Astrocyte (in vitro differentiated cells and primary cell): ENCODE measurements around the gene ALDH3A1.

Source experiments
- CTCF ChIP-seq: IDR thresholded peaks from 2 replicates; pipeline ENCODE4 v1.5.1; 2011; ENCODE audit warnings: low read depth, mild to moderate bottlenecking, inconsistent platforms, low read length, moderate library complexity; ENCODE audit not compliant: insufficient read depth
- EZH2 ChIP-seq: IDR thresholded peaks from 2 replicates; pipeline ENCODE4 v1.6.1; 2012; ENCODE audit warnings: mild to moderate bottlenecking, low read length, inconsistent platforms; ENCODE audit not compliant: insufficient read depth

- no peak for TF ChIP-seq CTCF
- TF ChIP-seq EZH2, result no peak
Observed at GRCh38 chr17:19746517-19746916, 1.6 kb downstream of the ALDH3A1 start.
